Endothelial cell of umbilical vein (primary cell): ENCODE data around the gene NACA. TPM values are rescaled to one million over a fixed set of nuclear protein-coding genes. Genes with fewer than 3 reads are reported as not detected.

Source experiments
- BruUV-seq: library from RNA; stranded (reverse); fragments of 400-500 nt; replicated peaks from 2 replicates; lab custom pipeline; 2021; lab: Mats Ljungman, UMichigan
- CTCF ChIA-PET: fragments of 300-600, 350-600 bp; sonication (Branson Sonifier 250); formaldehyde crosslinking; loops from one replicate; lab custom pipeline; 2021; ENCODE audit warnings: antibody characterized with exemption, inconsistent platforms; lab: Charles Lee
- POLR2A ChIA-PET: fragments of 300-600, 350-600 bp; sonication (Branson Sonifier 250); formaldehyde crosslinking; loops from one replicate; lab custom pipeline; 2021; ENCODE audit warnings: antibody characterized with exemption, inconsistent platforms; lab: Charles Lee
- DNase-seq: peaks from one replicate; pipeline ENCODE4 v3.0.0-alpha.2; 2011; ENCODE audit warnings: low read depth, low spot score
- FAIRE-seq: peaks from 2 replicates; lab custom pipeline; 2011; peaks lifted over from hg19 to GRCh38; lab: Jason Lieb, UNC
- H2AFZ ChIP-seq: 2 replicates; pipeline ENCODE4 v1.6.0; 2012; ENCODE audit warnings: low read depth, low read length, control low read depth, inconsistent platforms
- H3K27ac ChIP-seq: 2 replicates; pipeline ENCODE4 v1.5.1; 2011; ENCODE audit warnings: low read depth, mild to moderate bottlenecking, control low read depth, low read length, moderate library complexity; ENCODE audit not compliant: insufficient read depth
- H3K27me3 ChIP-seq, 2 experiments: 2 replicates each; pipeline versions ENCODE4 v1.6.0 to v1.6.1; 2011; ENCODE audit warnings: low read length in 2 of 2, mixed read lengths in 1 of 2; ENCODE audit not compliant: control insufficient read depth in 2 of 2, insufficient read depth in 2 of 2
- H3K36me3 ChIP-seq, 2 experiments: 2 replicates in 1 of 2; 3 replicates in 1 of 2; pipeline ENCODE4 v1.5.1; 2011; ENCODE audit warnings: low read length in 2 of 2, mild to moderate bottlenecking in 1 of 2, moderate library complexity in 1 of 2; ENCODE audit not compliant: control insufficient read depth in 2 of 2, insufficient read depth in 2 of 2; ENCODE audit errors: extremely low read depth in 1 of 2
- H3K4me1 ChIP-seq: 3 replicates; pipeline ENCODE4 v1.5.1; 2011; ENCODE audit warnings: mild to moderate bottlenecking, low read length; ENCODE audit not compliant: control insufficient read depth, insufficient read depth; ENCODE audit errors: extremely low read depth
- H3K4me2 ChIP-seq: 2 replicates; pipeline ENCODE4 v1.6.1; 2011; ENCODE audit warnings: low read length, control low read depth, mixed read lengths; ENCODE audit not compliant: insufficient read depth
- H3K4me3 ChIP-seq, 3 experiments: fragments of 200-600 bp in 1 of 3; sonication (generic), shearing (Covaris generic) in 1 of 3; replicated peaks in 1 of 3; 2 replicates each; pipeline ENCODE4 v1.5.1; 2011 to 2016; ENCODE audit warnings: control low read depth in 3 of 3, low read length in 3 of 3, mild to moderate bottlenecking in 2 of 3, inconsistent platforms in 1 of 3, low read depth in 1 of 3, moderate library complexity in 1 of 3; ENCODE audit not compliant: insufficient read depth in 1 of 3
- H3K79me2 ChIP-seq: 2 replicates; pipeline ENCODE4 v1.6.0; 2012; ENCODE audit warnings: low read length, inconsistent platforms; ENCODE audit not compliant: control insufficient read depth, insufficient read depth
- H3K9ac ChIP-seq: replicated peaks from 2 replicates; pipeline ENCODE3; 2011; ENCODE audit warnings: low read length, control low read depth; ENCODE audit not compliant: insufficient read depth; ENCODE audit errors: extremely low read depth
- H3K9me1 ChIP-seq: replicated peaks from 3 replicates; pipeline ENCODE4 v1.6.0; 2011; ENCODE audit warnings: mild to moderate bottlenecking, low read length; ENCODE audit not compliant: control insufficient read depth, insufficient read depth; ENCODE audit errors: extremely low read depth
- H3K9me3 ChIP-seq: replicated peaks from 2 replicates; pipeline ENCODE4 v1.5.1; 2012; ENCODE audit warnings: low read length, inconsistent platforms; ENCODE audit not compliant: control insufficient read depth, insufficient read depth
- H4K20me1 ChIP-seq: replicated peaks from 2 replicates; pipeline ENCODE3; 2011; ENCODE audit warnings: mild to moderate bottlenecking, low read length; ENCODE audit not compliant: control insufficient read depth, insufficient read depth; ENCODE audit errors: extremely low read depth
- CTCF ChIP-seq, 2 donors: IDR thresholded peaks; 1 replicate in 1 of 2; 2 replicates in 1 of 2; pipeline ENCODE4 v1.5.1; 2011; ENCODE audit warnings: low read length in 2 of 2, mild to moderate bottlenecking in 2 of 2, moderate library complexity in 2 of 2, control low read depth in 1 of 2, inconsistent platforms in 1 of 2, low read depth in 1 of 2; ENCODE audit not compliant: insufficient read depth in 1 of 2; ENCODE audit errors: extremely low read depth in 1 of 2
- EZH2 ChIP-seq: IDR thresholded peaks from 2 replicates; pipeline ENCODE4 v1.6.1; 2012; ENCODE audit warnings: borderline replicate concordance, low read depth, mild to moderate bottlenecking, moderate library complexity, low read length, inconsistent platforms; ENCODE audit not compliant: severe bottlenecking
- FOS ChIP-seq: IDR thresholded peaks from 2 replicates; pipeline ENCODE4 v1.6.1; 2011; ENCODE audit warnings: mild to moderate bottlenecking, low read length, moderate library complexity, borderline replicate concordance; ENCODE audit not compliant: insufficient read depth
- GATA2 ChIP-seq: IDR thresholded peaks from 2 replicates; pipeline ENCODE4 v1.7.0; 2011; ENCODE audit warnings: low read depth, mild to moderate bottlenecking, moderate library complexity, mixed read lengths, low read length; ENCODE audit not compliant: insufficient read length, insufficient read depth
- JUN ChIP-seq: IDR thresholded peaks from 2 replicates; pipeline ENCODE4 v1.6.1; 2011; ENCODE audit warnings: borderline replicate concordance, low read depth; ENCODE audit not compliant: insufficient read length, insufficient read depth
- MYC ChIP-seq: IDR thresholded peaks from one replicate; pipeline ENCODE4 v1.6.1; 2011; ENCODE audit warnings: mild to moderate bottlenecking, low read depth, low read length
- POLR2A ChIP-seq: IDR thresholded peaks from 2 replicates; pipeline ENCODE4 v1.6.1; 2012; ENCODE audit warnings: low read depth, mild to moderate bottlenecking, control low read depth, low read length
- POLR2AphosphoS5 ChIP-seq: IDR thresholded peaks from 2 replicates; pipeline ENCODE4 v1.6.1; 2012; ENCODE audit warnings: low read depth, mild to moderate bottlenecking, control low read depth, low read length, moderate library complexity; ENCODE audit not compliant: insufficient read depth
- dilution Hi-C: fragments of 300-500 bp; cut with MboI; formaldehyde crosslinking; loops from one replicate; pipeline ENCODE4 v1.15.0; 2019; ENCODE audit warnings: low sequenced_read_pairs; ENCODE audit not compliant: extremely low pct_ligation_motif_present
- intact Hi-C: fragments of 100-400 bp; cut with micrococcal nuclease; formaldehyde crosslinking; loops from one replicate; pipeline ENCODE4 v1.10.0; 2022
- polyA plus RNA-seq, 4 experiments: library from polyadenylated mRNA; depleted of rRNA in 3 of 4; stranded (reverse) in 3 of 4; unstranded in 1 of 4; fragments of >200 nt; gene quantifications; 2 replicates each; pipeline versions ENCODE4 v1.2.1 to v1.2.3, GENCODE V29; 2011 to 2012; ENCODE audit warnings: missing spikeins in 1 of 4
- total RNA-seq: library from RNA; stranded (reverse); gene quantifications from 2 replicates; pipeline ENCODE4 v1.2.3, GENCODE V29; 2021
- TF ChIP-seq, protein P1 (sequence below): IDR thresholded peaks from 2 replicates; pipeline ENCODE4 v1.6.1; 2011; ENCODE audit not compliant: insufficient read depth, insufficient read length

Gene NACA
- total and polyA plus RNA-seq, 2 donors (not counting 3 experiments of a cell fraction or from before 2014, with no cell fraction given) = 260 to 892 TPM

- intact Hi-C loops = no loop called here
These were observed 35.4 kb upstream of the NACA start for GRCh38 chr12:56760460-56760859.

GRCh38 chr12:56759263-56759908 lies 34.3 kb upstream of the NACA start:
- Histone ChIP-seq H3K36me3 (no peaks in the 10 kb centered on the region), H4K20me1 (no peaks in the 10 kb centered on the region), H3K9me3 (no peaks in the 10 kb centered on the region), H3K4me2 (no peak overlapping the region), H3K9ac (no peak overlapping the region), H3K4me1 (no peaks in the 10 kb centered on the region), H3K79me2 (no peaks in the 10 kb centered on the region), H3K27ac (no peak overlapping the region), H3K4me3 (no peak overlapping the region), H3K9me1 (no peaks in the 10 kb centered on the region), H2AFZ (no peak overlapping the region), H3K27me3 (peaks cover 0 to 2% of the 10 kb centered on the region in 2 experiments)
- CTCF ChIA-PET = interaction anchor here (1.0 to 3.9 kb wide), 3 partner anchors 229 to 301 kb away, joined by 5 to 29 read pairs (median 11); no protein-coding TSS in a partner anchor
- intact Hi-C loops = no loop called here
- dilution Hi-C loops = no loop called here
- no peak for FAIRE-seq
- no peak for DNase-seq
- TF ChIP-seq EZH2 = no peak
- TF ChIP-seq FOS = no peak
- TF ChIP-seq GATA2 = no peak
- no peak for TF ChIP-seq POLR2AphosphoS5
- TF ChIP-seq MYC = no peak
- TF ChIP-seq CTCF (IDR thresholded peaks at IDR 0.05; ENCODE audit: extremely low read depth in 1 of 2, insufficient read depth in 1 of 2, low read depth in 1 of 2, low read length in 2 of 2) = no peak
- TF ChIP-seq POLR2A = no peak
- TF ChIP-seq, protein P1, sequence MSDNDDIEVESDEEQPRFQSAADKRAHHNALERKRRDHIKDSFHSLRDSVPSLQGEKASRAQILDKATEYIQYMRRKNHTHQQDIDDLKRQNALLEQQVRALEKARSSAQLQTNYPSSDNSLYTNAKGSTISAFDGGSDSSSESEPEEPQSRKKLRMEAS = no peak
- no peak for TF ChIP-seq JUN
- POLR2A ChIA-PET = no interaction called here
- BruUV-seq = no TSS peak

More at GRCh38 chr12:56760460-56760859, 35.4 kb upstream of the NACA start:
- POLR2A ChIA-PET = no interaction called here
- Histone ChIP-seq H3K36me3 (no peaks in the 10 kb centered on the region), H3K9ac (no peak overlapping the region), H3K79me2 (no peaks in the 10 kb centered on the region), H3K27ac (no peak overlapping the region), H3K4me1 (no peaks in the 10 kb centered on the region), H3K9me1 (no peaks in the 10 kb centered on the region), H4K20me1 (no peaks in the 10 kb centered on the region), H2AFZ (no peak overlapping the region), H3K9me3 (no peaks in the 10 kb centered on the region), H3K27me3 (peaks cover 0 to 2% of the 10 kb centered on the region in 2 experiments), H3K4me2 (no peak overlapping the region), H3K4me3 (no peak overlapping the region)
- no peak for TF ChIP-seq EZH2
- FAIRE-seq (no peak), DNase-seq (no peak)
- CTCF ChIA-PET = interaction anchor here (1.9 to 3.9 kb wide), 2 partner anchors 228 to 241 kb away, joined by 11 to 29 read pairs; no protein-coding TSS in a partner anchor
- dilution Hi-C loops = no loop called here
- no TSS peak for BruUV-seq
